CD1c-positive myeloid dendritic cell (primary cell): ENCODE data around the gene ZBTB7C.
"Not testable (repeated sequence)": the region's sequence is repeated elsewhere in the genome, so short reads cannot be mapped to it uniquely, and the experiment has no call there.

Experiments used
- DNase-seq: peaks from one replicate; pipeline ENCODE4 v3.0.0-alpha.2; 2016; ENCODE audit errors: extremely low spot score

ZBTB7C gene

DNA sequence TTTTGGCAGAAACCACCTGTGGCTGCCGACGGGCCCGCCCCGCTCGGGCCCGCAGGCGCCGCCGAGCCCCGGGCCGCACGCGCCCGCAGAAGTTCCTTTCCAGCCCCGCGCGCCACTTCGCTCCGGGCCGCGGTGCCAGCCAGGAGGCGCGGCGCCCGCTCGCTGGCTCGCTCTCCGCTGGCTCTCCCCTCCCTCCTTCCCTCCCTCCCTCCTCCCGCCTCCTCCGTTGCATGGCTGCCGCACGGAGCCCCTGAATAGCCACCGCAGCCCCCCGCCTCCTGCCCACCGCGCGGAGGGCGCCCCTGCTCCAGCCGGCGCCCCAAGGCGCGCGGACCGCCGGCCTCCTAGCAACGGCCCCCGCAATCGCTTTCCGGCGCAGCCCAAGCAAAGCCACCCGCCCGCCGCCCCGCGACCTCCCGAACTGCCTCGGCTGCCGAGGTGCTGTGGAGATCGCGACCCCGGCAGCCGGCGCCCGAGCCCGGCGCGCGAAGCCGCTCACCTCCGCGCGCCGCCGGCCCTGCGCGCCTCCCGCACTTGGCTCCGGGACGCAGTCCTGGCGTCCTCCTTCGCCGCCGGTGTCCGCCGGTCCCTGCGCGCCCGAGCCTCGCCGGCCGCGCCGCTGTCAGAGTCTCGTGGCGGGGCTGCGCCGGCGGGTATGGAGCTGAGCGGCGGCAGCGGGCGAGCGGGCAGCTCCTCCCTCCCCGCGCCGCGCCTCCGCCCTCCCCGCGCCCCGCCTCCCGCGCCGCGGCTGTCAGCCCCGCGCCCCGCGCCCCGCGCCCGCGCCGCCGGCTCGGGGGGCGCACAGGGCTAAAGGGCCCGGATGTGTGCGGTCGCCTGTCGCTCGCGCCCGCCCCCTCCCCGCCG lies at the start of gene ZBTB7C:
Gene ZBTB7C (minus strand): TSS at position 657 of the 864 bp plus-strand sequence.
- peak; percentile 51 for DNase-seq

DNA sequence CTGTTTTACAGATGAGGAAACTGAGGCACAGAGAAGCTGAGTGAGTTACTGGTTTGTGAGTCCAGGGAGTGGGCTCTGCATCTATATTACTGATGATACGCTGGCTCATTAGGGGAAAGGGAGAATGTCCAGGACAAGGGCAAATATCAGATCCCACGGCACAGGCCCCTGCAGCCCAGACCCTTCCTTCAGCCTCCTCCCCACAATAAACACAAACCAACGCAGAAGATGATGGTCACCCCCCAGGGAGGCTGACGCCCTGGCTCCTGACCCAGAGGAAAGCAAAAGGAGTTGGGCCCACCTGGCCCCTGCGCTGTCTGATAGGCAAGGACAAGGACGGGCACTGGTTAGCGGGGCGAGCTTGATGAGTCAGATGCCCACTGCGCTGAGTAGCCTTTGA lies 47.7 kb upstream of the ZBTB7C start:
- DNase-seq = no peak

DNA sequence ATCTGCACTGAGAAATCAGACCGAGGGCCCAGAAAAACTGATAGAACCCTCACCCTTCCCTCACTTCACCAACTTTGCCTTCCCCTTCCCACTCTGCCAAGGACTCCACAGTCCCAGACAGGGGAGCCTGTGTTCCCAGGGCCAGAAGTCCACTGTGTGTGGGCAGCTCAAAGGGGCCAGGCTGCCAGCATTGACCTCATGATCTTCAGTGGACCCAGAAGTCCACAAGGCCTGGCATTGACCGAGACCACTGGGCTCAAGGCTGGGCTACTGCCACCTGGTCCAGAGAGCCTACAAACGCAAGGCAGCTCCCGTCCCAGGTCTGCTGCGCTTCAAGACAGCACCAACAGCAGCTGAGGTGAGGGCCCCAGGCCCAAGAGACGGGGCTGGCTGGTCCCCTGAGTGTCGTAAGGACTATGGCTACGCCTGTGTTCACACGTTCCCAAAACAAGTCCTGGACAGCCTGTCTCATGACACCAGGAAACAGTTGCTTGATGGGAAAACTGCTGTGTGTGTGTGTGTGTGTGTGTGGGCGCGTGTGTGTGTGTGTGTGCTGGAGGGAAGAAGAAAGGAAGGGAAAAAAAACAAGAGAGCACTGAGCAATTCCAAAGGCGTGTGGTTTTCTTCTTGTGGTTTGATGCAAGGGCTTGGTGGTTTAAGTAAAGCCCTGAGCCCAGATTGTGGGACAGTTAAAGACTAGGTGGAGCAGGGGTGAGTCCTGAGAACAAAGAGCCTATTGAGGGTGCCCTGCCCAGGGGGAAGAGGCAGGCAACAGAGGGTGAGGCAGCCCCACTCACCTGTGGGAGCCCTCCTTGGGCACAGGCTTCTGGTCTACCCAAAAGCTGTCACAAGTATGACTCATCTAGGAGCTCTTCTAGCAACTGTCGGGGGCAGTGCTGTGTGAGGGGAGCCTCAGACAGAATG lies 46.6 kb upstream of the ZBTB7C start:
- DNase-seq = no peak

DNA sequence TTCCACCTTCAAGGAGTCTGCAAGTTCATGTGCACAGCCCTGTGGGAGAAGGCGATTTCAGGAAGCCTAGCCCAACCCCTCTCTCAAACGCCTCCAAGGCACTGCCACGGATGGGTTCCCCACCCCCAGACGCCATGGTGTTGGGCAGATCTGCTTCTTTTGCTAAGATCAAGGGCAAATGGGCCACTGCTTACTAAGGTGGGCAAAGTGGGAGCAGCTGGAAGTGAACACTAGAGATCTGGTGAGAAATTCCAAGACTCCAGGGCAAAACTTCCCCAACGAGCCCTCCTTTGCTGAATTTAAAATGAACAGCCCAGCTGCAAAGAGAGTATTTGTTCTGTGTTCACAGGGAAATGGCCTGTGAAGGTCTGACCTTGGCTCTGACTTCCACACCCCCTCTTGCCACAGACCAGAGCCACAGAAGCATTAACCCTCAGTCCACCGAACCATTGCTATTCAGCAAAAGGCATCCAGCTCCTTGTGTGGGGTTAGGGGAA lies 45.1 kb upstream of the ZBTB7C start:
- DNase-seq = no peak

DNA sequence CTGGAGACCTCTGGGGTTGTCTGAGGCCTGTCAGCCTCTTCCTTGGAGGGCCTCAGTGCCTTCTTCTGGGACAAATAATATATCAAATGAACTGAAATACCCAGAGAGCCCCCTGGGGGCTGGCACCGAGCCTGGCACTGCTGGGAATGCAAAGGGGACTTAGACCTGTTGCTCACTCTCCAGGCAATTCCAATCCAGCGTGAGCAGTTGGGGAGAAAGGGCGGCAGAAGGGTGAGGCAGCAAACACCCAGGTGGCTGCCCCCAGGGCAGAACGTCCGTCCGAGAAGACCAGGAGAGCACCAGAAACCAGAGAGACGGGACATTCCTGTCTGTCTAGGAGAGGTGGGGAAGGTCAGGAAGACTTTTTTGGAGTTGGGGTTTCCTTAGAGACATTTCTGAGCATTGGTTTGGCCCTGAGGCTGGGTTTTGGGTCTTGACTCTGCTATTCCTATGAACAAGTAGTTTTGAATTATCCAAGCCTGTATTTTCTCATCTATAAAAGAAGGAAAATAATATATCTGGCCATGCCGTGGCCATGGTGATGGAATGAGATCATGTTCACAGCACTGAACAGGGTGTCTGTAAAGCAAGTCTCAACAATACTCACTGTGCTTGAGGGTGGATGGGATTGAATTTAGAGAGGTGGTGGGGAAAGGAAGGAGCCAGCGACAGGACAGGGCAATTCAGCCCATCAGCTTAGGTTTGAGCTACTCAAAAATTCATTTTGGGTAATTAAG lies 44.3 kb upstream of the ZBTB7C start:
- no peak for DNase-seq

DNA sequence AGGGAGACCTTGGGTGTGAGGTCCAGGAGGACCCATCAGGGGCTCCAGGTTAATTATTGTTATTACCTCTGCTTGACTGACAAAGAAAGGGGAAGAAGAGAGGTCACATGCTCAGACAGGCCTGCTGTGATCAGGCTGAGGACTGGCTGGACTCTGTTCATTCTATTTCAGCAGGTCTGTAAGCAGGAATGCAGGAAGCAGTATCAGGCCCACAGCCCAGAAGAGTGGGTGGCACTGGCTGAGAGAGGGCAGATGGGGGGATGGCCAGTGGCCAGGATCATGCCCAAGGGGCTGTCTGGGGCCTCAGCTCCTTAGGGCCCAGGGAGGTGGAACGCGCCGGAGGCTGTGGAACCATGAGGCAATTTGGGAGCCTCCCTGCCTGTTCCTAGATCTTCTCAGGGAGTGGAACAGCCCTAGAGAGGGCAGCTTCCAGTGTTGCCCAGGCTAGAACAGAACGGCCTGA lies 43.7 kb upstream of the ZBTB7C start:
- no peak for DNase-seq

DNA sequence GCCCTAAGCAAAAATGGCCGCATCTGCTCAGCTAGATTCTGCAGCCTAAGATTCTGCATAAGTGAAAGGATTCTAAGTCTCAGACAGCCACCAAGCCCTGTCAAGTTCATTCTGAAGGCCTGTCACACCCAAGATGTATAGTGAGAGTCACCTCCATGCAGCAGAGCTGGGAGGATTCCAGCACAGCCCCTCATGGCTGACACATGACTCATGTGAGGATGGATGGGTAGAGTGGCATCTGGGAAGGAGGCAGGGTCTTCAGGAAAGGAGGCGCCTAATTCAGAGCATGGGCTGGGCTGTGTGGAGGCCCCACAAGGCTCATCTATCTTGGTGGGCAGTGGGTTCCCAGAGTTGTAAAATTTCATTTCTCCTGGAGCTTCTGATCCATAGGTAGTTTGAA lies 41.5 kb upstream of the ZBTB7C start:
- DNase-seq = no peak

DNA sequence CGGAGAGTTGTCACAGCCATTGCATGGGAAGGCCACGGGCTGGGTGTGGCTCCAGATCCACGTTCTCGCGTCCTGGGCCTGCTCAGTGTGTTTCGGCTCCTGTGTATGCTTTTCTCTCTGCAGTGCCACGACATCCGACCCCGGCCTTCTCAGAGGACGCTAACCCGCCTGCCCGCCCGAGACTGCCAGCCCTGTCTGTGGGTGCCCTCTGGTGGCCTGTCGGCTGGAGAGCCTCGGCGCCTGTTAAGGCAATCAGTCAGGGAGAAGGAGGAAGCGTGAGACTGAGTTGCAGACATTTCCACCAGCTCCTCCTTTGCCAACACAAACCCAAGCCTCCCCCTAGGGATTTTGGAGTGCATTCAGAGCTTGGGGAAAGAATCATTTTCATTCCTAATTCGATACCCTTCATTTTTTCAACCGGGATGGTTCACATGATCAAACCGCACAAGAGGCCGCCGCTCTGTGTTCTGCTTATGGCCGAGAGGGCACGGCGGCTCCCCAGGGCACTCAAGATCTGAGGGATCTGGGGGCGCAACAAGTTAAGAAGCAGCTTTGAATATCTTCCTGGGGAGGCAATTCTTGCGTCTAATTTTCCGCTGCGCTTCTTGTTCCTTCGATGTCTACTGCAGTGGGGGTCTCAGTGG lies 37.5 kb upstream of the ZBTB7C start:
- DNase-seq = peak; percentile 75

DNA sequence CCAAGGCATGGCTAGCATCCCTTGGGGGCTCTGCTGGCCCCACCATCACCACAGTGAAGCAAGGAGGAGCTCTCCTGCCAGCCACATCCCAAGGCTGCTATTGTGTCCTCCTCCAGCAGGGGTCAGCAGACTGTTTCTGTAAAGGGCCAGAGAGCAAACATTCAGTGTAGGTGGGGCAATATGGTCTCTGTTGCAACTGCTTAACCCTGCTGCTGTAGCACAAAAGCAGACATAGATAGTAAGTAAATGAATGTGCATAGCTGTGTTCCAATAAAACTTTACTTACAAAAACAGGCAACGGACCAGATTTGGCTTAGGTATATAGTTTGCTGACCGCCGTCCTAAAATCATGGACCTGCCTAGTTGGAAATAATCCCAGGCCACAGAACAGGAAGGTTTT lies 36.4 kb upstream of the ZBTB7C start:
- DNase-seq = peak; percentile 88

DNA sequence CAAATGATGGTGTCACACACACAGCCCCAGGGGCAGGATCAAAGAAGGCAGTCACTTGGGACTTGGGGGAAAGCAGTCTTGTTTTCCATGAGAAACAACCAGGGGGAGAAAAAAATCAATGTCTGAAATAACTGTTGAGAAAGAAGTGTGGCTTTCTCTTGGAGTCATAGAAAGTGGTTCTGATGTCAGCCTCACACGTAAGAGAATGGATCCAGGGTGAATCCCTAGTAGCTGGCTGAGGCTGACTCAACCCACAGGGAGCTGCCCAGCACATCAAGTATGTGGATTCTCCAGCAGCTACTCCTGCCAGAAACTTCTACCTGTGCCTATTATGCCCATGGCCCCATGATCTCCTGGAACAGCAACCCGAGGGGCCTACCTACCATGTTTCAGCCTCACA lies 33.6 kb upstream of the ZBTB7C start:
- no peak for DNase-seq

DNA sequence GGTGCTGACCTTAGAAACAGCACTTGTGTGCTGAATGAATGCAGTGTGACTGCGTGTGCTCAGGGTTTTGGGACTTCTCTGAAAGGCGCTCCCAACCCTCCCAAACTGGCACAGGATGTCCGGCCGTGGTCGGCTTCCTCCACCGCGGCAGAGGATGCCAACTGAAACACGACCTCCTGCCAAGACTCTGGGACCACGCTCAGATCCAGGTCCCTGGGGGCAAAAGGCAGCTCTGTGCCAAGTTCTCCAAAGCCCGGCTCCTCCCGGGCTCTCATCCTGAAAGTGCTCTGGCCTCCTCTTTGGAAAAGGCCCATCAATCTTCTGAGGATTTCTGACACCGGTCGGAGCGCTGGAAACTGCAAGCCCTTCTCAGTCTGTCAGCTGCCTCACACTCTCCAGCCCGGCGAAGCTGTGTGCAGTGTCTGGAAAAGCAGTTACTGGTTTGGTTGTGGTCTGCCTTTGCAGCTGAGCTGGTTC lies 32.3 kb upstream of the ZBTB7C start:
- DNase-seq = no peak

DNA sequence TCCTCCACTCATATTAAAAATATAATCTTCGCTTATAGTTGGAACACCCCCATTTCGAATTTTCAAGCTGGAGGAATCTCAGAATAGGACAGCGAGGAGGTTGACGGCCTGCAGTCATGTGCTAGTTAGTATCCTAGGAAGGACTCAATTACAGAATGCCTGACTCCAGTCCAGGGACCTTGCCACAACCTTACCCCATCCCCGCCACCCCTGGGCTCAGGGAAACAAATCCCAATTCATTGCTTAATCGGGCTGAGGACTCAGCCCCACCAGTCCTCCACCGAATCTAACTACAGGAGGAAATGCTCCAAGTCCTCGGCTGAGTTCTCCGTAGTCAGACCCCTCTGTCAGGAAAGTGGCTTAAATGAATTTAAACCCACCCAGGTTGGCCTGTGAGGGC lies 31.7 kb upstream of the ZBTB7C start:
- no peak for DNase-seq

DNA sequence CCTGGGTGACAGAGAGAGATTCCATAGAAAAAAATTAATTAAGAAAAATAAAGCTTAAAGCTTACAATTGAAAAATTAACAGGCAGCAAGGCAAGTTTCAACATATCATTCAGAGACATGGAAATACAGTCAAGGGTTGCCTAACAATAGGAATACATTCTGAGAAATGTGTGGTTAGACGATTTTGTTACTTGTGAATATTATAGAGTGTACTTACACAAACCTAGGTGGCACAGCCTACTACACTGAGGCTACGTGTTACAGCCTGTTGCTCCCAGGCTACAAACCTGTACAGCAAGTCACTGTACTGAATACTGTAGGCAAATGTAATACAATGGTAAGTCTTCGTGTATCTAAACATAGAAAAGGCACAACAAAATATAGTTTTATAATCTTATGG lies 27.7 kb upstream of the ZBTB7C start:
- no peak for DNase-seq

DNA sequence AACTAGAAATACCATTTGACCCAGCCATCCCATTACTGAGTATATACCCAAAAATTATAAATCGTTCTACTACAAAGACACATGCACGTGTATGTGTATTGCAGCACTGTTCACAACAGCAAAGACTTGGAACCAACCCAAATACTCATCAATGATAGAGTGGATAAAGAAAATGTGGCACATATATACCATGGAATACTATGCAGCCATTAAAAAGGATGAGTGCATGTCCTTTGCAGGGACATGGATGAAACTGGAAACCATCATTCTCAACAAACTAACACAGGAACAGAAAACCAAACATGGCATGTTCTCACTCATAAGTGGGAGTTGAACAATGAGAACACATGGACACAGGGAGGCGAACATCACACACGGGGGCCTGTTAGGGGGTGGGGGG lies 25.2 kb upstream of the ZBTB7C start:
- not testable (repeated sequence) for DNase-seq

DNA sequence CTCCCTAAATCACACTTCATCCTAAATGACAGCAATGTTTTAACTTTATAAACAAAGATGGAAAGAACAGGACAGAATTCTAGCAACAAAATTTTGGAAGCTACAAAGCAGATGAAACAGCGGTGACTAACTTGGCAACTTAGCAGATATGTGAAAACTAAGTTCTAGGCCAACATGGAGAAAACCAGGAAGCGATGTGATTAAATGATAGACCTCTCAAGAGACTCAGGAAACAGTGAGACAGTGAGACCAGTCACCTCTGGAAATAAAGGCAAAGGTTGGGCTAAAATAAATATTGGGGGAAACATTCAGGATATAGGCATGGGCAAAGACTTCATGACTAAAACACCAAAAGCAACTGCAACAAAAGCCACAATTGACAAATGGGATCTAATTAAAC lies 24.4 kb upstream of the ZBTB7C start:
- DNase-seq = no peak

DNA sequence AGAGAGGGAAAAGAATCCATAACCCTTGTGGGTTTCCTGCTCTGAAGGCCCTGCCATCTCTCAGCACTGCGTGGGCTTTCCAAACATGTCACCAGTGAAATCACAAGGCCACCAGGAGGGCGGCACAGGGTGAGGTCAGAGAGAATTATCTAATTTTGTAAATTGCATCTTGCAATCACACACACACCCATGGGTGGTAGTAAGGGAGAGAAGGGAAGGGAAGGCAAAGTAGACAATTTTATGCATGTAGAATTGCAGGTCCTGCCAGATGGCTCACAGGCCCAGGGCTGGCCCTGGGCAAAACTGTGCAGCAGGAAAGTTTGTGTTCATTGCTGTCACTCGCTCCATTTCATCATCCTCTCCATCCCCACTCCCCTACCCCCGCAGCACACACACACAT lies 21.0 kb upstream of the ZBTB7C start:
- DNase-seq = no peak

DNA sequence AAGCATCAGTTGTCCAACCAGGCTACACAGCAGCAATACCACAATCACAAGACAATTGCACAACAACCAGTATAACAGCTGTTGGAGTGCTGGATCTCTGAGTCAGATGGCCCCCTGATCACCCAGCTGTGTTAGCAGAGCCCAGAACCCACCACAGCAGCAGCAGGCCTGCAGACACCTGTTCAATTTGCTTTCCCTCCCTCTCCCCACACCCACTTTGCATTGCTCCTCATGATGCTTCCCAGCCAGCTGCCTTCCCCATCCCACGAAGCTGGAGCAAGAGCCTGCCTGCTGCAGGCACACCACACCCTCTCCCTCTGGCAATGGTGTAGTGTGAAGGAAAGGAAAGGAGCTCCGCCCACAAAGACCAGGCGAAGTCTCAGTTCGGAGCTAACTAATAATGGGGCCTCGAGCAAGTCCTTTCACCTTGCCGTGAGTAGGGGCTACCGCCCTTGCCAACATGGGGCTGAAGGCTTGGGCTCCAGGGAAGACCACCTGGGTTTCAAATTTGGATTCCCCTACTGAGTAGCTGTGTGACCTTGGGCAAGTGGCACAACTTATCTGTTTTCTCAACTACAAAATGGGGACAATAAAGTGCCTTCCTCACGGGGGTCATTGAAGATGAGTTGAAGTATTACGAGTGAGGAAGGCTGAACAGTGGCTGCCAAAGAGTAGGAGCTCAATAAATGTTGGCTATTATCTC lies 19.4 kb upstream of the ZBTB7C start:
- DNase-seq = no peak

DNA sequence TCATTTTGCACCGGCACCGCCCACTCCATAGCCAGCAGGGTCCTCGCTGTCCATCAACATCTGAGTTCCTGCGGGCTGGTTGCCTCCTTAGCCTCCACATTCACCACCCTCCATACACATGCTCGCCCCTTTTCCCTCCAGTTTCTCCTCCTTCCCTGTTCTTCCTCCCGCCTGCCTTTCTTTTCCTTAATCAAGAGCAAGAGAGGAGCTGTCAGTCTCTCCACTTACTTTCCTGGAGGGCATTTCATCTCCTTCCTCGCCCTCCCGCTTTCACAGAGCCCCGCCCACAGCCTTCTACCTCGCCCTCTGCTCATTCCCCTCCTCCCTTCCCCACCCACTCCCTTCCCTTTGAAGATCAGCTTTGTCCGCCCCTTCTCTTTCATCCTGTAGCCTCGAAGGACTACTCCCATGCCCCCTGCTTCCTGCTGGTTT lies 13.8 kb upstream of the ZBTB7C start:
- DNase-seq = no peak

DNA sequence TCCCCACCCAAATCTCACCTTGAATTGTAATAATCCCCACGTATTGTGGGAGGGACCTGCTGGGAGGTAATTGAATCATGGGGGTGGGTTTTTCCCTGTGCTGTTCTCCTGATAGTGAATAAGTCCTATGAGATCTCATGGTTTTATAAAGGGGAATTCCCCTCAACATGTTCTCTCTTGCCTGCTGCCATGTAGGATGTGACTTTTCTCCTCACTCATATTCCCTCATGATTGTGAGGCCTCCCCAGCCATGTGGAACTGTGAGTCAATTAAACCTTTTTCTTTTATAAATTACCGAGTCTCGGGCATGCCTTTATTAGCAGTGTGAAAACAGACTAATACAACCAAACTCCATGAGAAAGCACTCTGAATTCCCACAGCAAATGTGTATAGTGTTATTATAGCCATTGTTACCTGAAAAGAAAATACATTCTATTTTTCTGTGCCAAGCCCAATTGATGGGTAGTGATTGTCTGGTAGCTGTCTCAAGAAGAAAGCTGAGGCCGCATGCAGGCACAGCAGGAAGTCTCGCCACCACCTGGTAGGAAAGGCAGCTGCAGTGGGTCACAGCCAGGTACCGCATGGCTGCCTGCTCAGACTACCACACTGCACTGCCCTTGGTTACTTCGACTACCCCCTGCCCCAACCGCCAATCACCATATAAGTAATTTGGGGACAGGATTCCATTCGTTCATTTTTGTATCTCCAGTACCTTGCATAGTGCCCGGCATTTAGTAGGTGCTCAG lies 10.3 kb upstream of the ZBTB7C start:
- DNase-seq = no peak
